IMR-90 (cell line): ENCODE results near the gene GCSAM. TPM values are rescaled to one million over a fixed set of nuclear protein-coding genes. Genes with fewer than 3 reads are reported as not detected.

ENCODE experiments used
- ATAC-seq: fragments of 200-7000 bp; cut with Tn5 transposase; 2 replicates; pipeline ENCODE4 v1.9.1; 2020; ENCODE audit warnings: low read depth, mild to moderate bottlenecking, moderate library complexity
- BruUV-seq: library from RNA; stranded (reverse); fragments of 400-500 nt; replicated peaks from 2 replicates; lab custom pipeline; 2021; lab: Mats Ljungman, UMichigan
- CTCF ChIA-PET: fragments of 300-600 bp; formaldehyde crosslinking; extraction: SDS; loops from one replicate; lab custom pipeline; 2021; ENCODE audit warnings: antibody characterized with exemption; lab: Yijun Ruan, JAX
- POLR2A ChIA-PET: fragments of 300-600 bp; sonication (Branson Sonifier 250); formaldehyde crosslinking; loops from one replicate; lab custom pipeline; 2022; ENCODE audit warnings: antibody characterized with exemption; ENCODE audit not compliant: unreplicated experiment; lab: Charles Lee
- DNase-seq: peaks from one replicate; pipeline ENCODE4 v3.0.0; 2013
- H2AFZ ChIP-seq: replicated peaks from 2 replicates; pipeline ENCODE3; 2013; ENCODE audit warnings: low read length, mild to moderate bottlenecking; ENCODE audit not compliant: poor library complexity
- H2AK5ac ChIP-seq: 2 replicates; pipeline ENCODE4 v1.6.1; 2013; ENCODE audit warnings: low read depth, low read length, inconsistent platforms
- H2AK9ac ChIP-seq: replicated peaks from 2 replicates; pipeline ENCODE3; 2013; ENCODE audit warnings: mild to moderate bottlenecking, low read depth, low read length, moderate library complexity; ENCODE audit not compliant: poor library complexity
- H2BK120ac ChIP-seq: 2 replicates; pipeline ENCODE4 v1.6.1; 2013; ENCODE audit warnings: low read depth, low read length, inconsistent platforms
- H2BK15ac ChIP-seq: 3 replicates; pipeline ENCODE4 v1.6.1; 2013; ENCODE audit warnings: low read depth, low read length, inconsistent platforms
- H2BK20ac ChIP-seq: 2 replicates; pipeline ENCODE4 v1.6.1; 2013; ENCODE audit warnings: low read depth, mild to moderate bottlenecking, inconsistent platforms, low read length, moderate library complexity
- H2BK5ac ChIP-seq: 2 replicates; pipeline ENCODE4 v1.6.1; 2013; ENCODE audit warnings: mild to moderate bottlenecking, low read depth, low read length, inconsistent platforms; ENCODE audit not compliant: poor library complexity, severe bottlenecking
- H3K14ac ChIP-seq: replicated peaks from 2 replicates; pipeline ENCODE4 v1.6.1; 2013; ENCODE audit warnings: low read depth, low read length, inconsistent platforms
- H3K18ac ChIP-seq: 2 replicates; pipeline ENCODE4 v1.6.1; 2013; ENCODE audit warnings: low read depth, low read length, control low read depth
- H3K23ac ChIP-seq: 2 replicates; pipeline ENCODE4 v1.6.1; 2013; ENCODE audit warnings: low read depth, low read length, inconsistent platforms
- H3K27ac ChIP-seq: 2 replicates; pipeline ENCODE4 v1.5.1; 2013; ENCODE audit warnings: mild to moderate bottlenecking, control low read depth, low read length; ENCODE audit not compliant: insufficient read depth
- H3K27me3 ChIP-seq: 2 replicates; pipeline ENCODE4 v1.6.1; 2013; ENCODE audit warnings: low read length; ENCODE audit not compliant: control insufficient read depth, insufficient read depth
- H3K36me3 ChIP-seq: 2 replicates; pipeline ENCODE4 v1.6.1; 2013; ENCODE audit warnings: low read length, mixed read lengths; ENCODE audit not compliant: control insufficient read depth, insufficient read depth
- H3K4ac ChIP-seq: 2 replicates; pipeline ENCODE4 v1.6.1; 2013; ENCODE audit warnings: low read depth, low read length, inconsistent platforms
- H3K4me1 ChIP-seq: 2 replicates; pipeline ENCODE4 v1.6.1; 2013; ENCODE audit warnings: low read length, mixed read lengths; ENCODE audit not compliant: control insufficient read depth, insufficient read depth
- H3K4me2 ChIP-seq: 2 replicates; pipeline ENCODE4 v1.6.1; 2013; ENCODE audit warnings: low read depth, mild to moderate bottlenecking, control low read depth, low read length, moderate library complexity
- H3K4me3 ChIP-seq: 2 replicates; pipeline ENCODE4 v1.5.1; 2013; ENCODE audit warnings: low read depth, mild to moderate bottlenecking, control low read depth, low read length, moderate library complexity; ENCODE audit not compliant: insufficient read depth
- H3K56ac ChIP-seq: 2 replicates; pipeline ENCODE4 v1.6.1; 2013; ENCODE audit warnings: low read length, inconsistent platforms; ENCODE audit not compliant: insufficient read depth; ENCODE audit errors: extremely low read depth
- H3K79me1 ChIP-seq, 2 experiments: 2 replicates each; pipeline ENCODE4 v1.6.1; 2013; ENCODE audit warnings: low read length in 2 of 2, inconsistent platforms in 1 of 2, low read depth in 1 of 2
- H3K9ac ChIP-seq: 2 replicates; pipeline ENCODE4 v1.6.1; 2013; ENCODE audit warnings: low read depth, low read length, control low read depth
- H3K9me1 ChIP-seq: 2 replicates; pipeline ENCODE4 v1.6.1; 2013; ENCODE audit warnings: low read length, inconsistent platforms; ENCODE audit not compliant: insufficient read depth
- H3K9me3 ChIP-seq: 2 replicates; pipeline ENCODE4 v1.6.1; 2013; ENCODE audit warnings: low read length; ENCODE audit not compliant: control insufficient read depth, insufficient read depth
- H4K20me1 ChIP-seq: 2 replicates; pipeline ENCODE4 v1.6.1; 2013; ENCODE audit warnings: low read length, inconsistent platforms; ENCODE audit not compliant: insufficient read depth
- H4K5ac ChIP-seq: 2 replicates; pipeline ENCODE4 v1.6.1; 2013; ENCODE audit warnings: mild to moderate bottlenecking, low read depth, low read length, control low read depth
- H4K8ac ChIP-seq, 2 experiments: 2 replicates each; pipeline ENCODE4 v1.6.1; 2013; ENCODE audit warnings: low read depth in 2 of 2, low read length in 2 of 2, control low read depth in 1 of 2, inconsistent platforms in 1 of 2
- H4K91ac ChIP-seq: 2 replicates; pipeline ENCODE4 v1.6.1; 2013; ENCODE audit warnings: low read depth, low read length, inconsistent platforms; ENCODE audit not compliant: insufficient read depth
- BHLHE40 ChIP-seq: fragments of 150-350 bp; IDR thresholded peaks from 2 replicates; pipeline ENCODE4 v1.6.1; 2016; ENCODE audit warnings: mild to moderate bottlenecking, low read depth, low read length
- CHD1 ChIP-seq: IDR thresholded peaks from 2 replicates; pipeline ENCODE4 v1.6.1; 2012; ENCODE audit warnings: low read depth, low read length, improper control_type of control experiment
- FOS ChIP-seq: fragments of 150-350 bp; IDR thresholded peaks from 2 replicates; pipeline ENCODE4 v1.6.1; 2016; ENCODE audit warnings: low read depth, low read length
- NFE2L2 ChIP-seq: fragments of 150-350 bp; IDR thresholded peaks from 2 replicates; pipeline ENCODE4 v1.6.1; 2016; ENCODE audit warnings: low read depth, mild to moderate bottlenecking, low read length
- POLR2A ChIP-seq: IDR thresholded peaks from 2 replicates; pipeline ENCODE4 v1.6.1; 2012; ENCODE audit warnings: mild to moderate bottlenecking, low read depth, low read length
- RAD21 ChIP-seq: IDR thresholded peaks from 2 replicates; pipeline ENCODE4 v1.6.1; 2012; ENCODE audit warnings: low read length, improper control_type of control experiment
- USF2 ChIP-seq: fragments of 150-350 bp; IDR thresholded peaks from 2 replicates; pipeline ENCODE4 v1.6.1; 2017; ENCODE audit warnings: mild to moderate bottlenecking, antibody characterized with exemption, low read length, low read depth
- WGBS, 2 experiments: methylation state at CpG; one replicate each; pipeline versions ENCODE4 v1.1.5 to v1.1.7; 2013; ENCODE audit warnings: missing lambda C conversion rate in 2 of 2; ENCODE audit not compliant: insufficient read length in 1 of 2; ENCODE audit errors: extremely low coverage in 2 of 2; 5-methylcytosine and 5-hydroxymethylcytosine counted together
- dilution Hi-C: fragments of 300-500 bp; cut with HindIII; formaldehyde crosslinking; loops from one replicate; pipeline ENCODE4 v1.14.3; 2018; ENCODE audit warnings: low sequenced_read_pairs; ENCODE audit not compliant: unreplicated experiment
- in situ Hi-C: fragments of 300-500 bp; cut with MboI; formaldehyde crosslinking; loops from 3 replicates; pipeline ENCODE4 v1.14.3; 2019; ENCODE audit warnings: low sequenced_read_pairs, inconsistent platforms, mixed read lengths
- intact Hi-C: fragments of 100-400 bp; cut with micrococcal nuclease; formaldehyde crosslinking; loops from 2 replicates; pipeline ENCODE4 v1.10.0; 2022
- polyA plus RNA-seq, 3 experiments: library from polyadenylated mRNA; depleted of rRNA; stranded (reverse); fragments of >200 nt; gene quantifications; 2 replicates each; pipeline ENCODE4 v1.2.3, GENCODE V29; 2012; ENCODE audit warnings: low replicate concordance in 1 of 3
- total RNA-seq: library from RNA; depleted of rRNA; stranded (reverse); fragments of >200 nt; gene quantifications from 2 replicates; pipeline ENCODE4 v1.2.3, GENCODE V29; 2012

The GCSAM gene
- total and polyA plus RNA-seq, 2 of the 4 experiments (the other 2 are of a cell fraction): not detected

- no peak for TF ChIP-seq USF2
Measured at GRCh38 chr3:112124907-112125607, 8.0 kb downstream of the GCSAM start (continued).

- H3K4me2 ChIP-seq: no peak overlapping the region
- no peaks in the 10 kb centered on the region; the same call in 1 of the 2 replicates for H3K9me1 ChIP-seq
- in situ Hi-C loops (no loop called here), dilution Hi-C loops (no loop called here), intact Hi-C loops (no loop called here)
- no peak overlapping the region for H4K8ac ChIP-seq
- no peak overlapping the region for H2AK5ac ChIP-seq
- TF ChIP-seq BHLHE40: no peak
- no peak for TF ChIP-seq RAD21
- TF ChIP-seq FOS: no peak
- TF ChIP-seq POLR2A: no peak
- no peak for TF ChIP-seq USF2
- TF ChIP-seq NFE2L2: no peak
- TF ChIP-seq CHD1: no peak
- no peak overlapping the region for H3K56ac ChIP-seq
- H3K4me3 ChIP-seq: no peak overlapping the region
- no peak overlapping the region for H3K23ac ChIP-seq
- ATAC-seq (no peak), DNase-seq (no peak)
- no peak overlapping the region for H3K14ac ChIP-seq
- H3K27me3 ChIP-seq: no peaks in the 10 kb centered on the region
- no peak overlapping the region for H2BK15ac ChIP-seq
- ChIA-PET POLR2A (no interaction called here), CTCF (no interaction called here)
- no peak overlapping the region for H2BK5ac ChIP-seq
- no peaks in the 10 kb centered on the region; a peak in 2 of 4 replicates for H3K79me1 ChIP-seq
- no CpG with 5 or more reads among the region's 2 CpGs for WGBS, 2 experiments
- H2BK20ac ChIP-seq: no peak overlapping the region
- H3K9me3 ChIP-seq: no peaks in the 10 kb centered on the region
- no peak overlapping the region for H3K27ac ChIP-seq
- H3K4ac ChIP-seq: no peak overlapping the region
- H4K20me1 ChIP-seq: no peaks in the 10 kb centered on the region
- peaks cover 1% of the 10 kb centered on the region; the same call in 1 of the 2 replicates for H3K36me3 ChIP-seq
- H3K18ac ChIP-seq: no peak overlapping the region
- BruUV-seq: no TSS peak
- H2AK9ac ChIP-seq: no peak overlapping the region
- H4K91ac ChIP-seq: no peak overlapping the region
- H2BK120ac ChIP-seq: no peak overlapping the region
- no peak overlapping the region for H2AFZ ChIP-seq
- peaks cover 2% of the 10 kb centered on the region; the same call in 1 of the 2 replicates for H3K4me1 ChIP-seq
- no peak overlapping the region for H3K9ac ChIP-seq
- no peak overlapping the region for H4K5ac ChIP-seq
Measured at GRCh38 chr3:112123548-112123947, 9.5 kb downstream of the GCSAM start.
